ENCODE measurements around the gene FAH.

GRCh38 chr15:80217327-80217900 is 64.6 kb downstream of the FAH start:
- TF ChIP-seq, protein P1, sequence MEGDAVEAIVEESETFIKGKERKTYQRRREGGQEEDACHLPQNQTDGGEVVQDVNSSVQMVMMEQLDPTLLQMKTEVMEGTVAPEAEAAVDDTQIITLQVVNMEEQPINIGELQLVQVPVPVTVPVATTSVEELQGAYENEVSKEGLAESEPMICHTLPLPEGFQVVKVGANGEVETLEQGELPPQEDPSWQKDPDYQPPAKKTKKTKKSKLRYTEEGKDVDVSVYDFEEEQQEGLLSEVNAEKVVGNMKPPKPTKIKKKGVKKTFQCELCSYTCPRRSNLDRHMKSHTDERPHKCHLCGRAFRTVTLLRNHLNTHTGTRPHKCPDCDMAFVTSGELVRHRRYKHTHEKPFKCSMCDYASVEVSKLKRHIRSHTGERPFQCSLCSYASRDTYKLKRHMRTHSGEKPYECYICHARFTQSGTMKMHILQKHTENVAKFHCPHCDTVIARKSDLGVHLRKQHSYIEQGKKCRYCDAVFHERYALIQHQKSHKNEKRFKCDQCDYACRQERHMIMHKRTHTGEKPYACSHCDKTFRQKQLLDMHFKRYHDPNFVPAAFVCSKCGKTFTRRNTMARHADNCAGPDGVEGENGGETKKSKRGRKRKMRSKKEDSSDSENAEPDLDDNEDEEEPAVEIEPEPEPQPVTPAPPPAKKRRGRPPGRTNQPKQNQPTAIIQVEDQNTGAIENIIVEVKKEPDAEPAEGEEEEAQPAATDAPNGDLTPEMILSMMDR (IDR thresholded peaks at IDR 0.05): no peak
- no peak for TF ChIP-seq POLR2A (IDR thresholded peaks at IDR 0.05)
- TF ChIP-seq EP300 (IDR thresholded peaks at IDR 0.05): no peak
